Natural killer cell (primary cell): ENCODE data around the gene MORN5. TPM values are rescaled to one million over a fixed set of nuclear protein-coding genes. Genes with fewer than 3 reads are reported as not detected.

Experiments used
- ATAC-seq, 3 donors: fragments of 150-1000 bp in 2 of 3; fragments of 200-7000 bp in 1 of 3; cut with Tn5 transposase; 1 replicate in 1 of 3; 2 replicates in 2 of 3; pipeline ENCODE4 v1.10.0; 2021; ENCODE audit warnings: mild to moderate bottlenecking in 2 of 3, moderate library complexity in 2 of 3
- DNase-seq, 2 donors: peaks; one replicate each; pipeline versions ENCODE4 v3.0.0 to v3.0.0-alpha.2; 2013 to 2021; ENCODE audit warnings: mixed read lengths in 1 of 2
- H3K27ac ChIP-seq: one replicate; pipeline ENCODE4 v1.5.1; 2013; ENCODE audit warnings: mild to moderate bottlenecking, low read length
- H3K27me3 ChIP-seq: one replicate; pipeline ENCODE4 v1.6.1; 2013; ENCODE audit warnings: low read length; ENCODE audit not compliant: control insufficient read depth, insufficient read depth
- H3K36me3 ChIP-seq: one replicate; pipeline ENCODE4 v1.6.1; 2013; ENCODE audit warnings: low read length; ENCODE audit not compliant: control insufficient read depth, insufficient read depth
- H3K4me1 ChIP-seq: one replicate; pipeline ENCODE4 v1.6.1; 2013; ENCODE audit warnings: low read length; ENCODE audit not compliant: control insufficient read depth, insufficient read depth
- H3K4me3 ChIP-seq: one replicate; pipeline ENCODE4 v1.5.1; 2013; ENCODE audit warnings: low read length
- H3K9me3 ChIP-seq: one replicate; pipeline ENCODE4 v1.6.1; 2013; ENCODE audit warnings: low read length; ENCODE audit not compliant: control insufficient read depth, insufficient read depth
- H3K27ac Mint-ChIP-seq, 2 donors: one replicate each; pipeline ENCODE4 v1.8.0; 2022; ENCODE audit warnings: mild to moderate bottlenecking in 2 of 2, mixed read lengths in 2 of 2, moderate library complexity in 1 of 2
- H3K27me3 Mint-ChIP-seq, 2 donors: one replicate each; pipeline ENCODE4 v1.8.0; 2022; ENCODE audit warnings: low read depth in 2 of 2, mixed read lengths in 2 of 2
- H3K36me3 Mint-ChIP-seq: one replicate; pipeline ENCODE4 v1.8.0; 2022; ENCODE audit warnings: mixed read lengths
- H3K4me1 Mint-ChIP-seq, 2 donors: one replicate each; pipeline ENCODE4 v1.8.0; 2022; ENCODE audit warnings: mixed read lengths in 2 of 2
- H3K4me3 Mint-ChIP-seq: one replicate; pipeline ENCODE4 v1.8.0; 2022; ENCODE audit warnings: mild to moderate bottlenecking, moderate library complexity, mixed read lengths
- H3K9me3 Mint-ChIP-seq, 2 donors: one replicate each; pipeline ENCODE4 v1.8.0; 2022; ENCODE audit warnings: mixed read lengths in 2 of 2
- CTCF ChIP-seq: fragments of 200-600 bp; IDR thresholded peaks from one replicate; pipeline ENCODE4 v1.8.0; 2022; ENCODE audit warnings: antibody characterized with exemption
- WGBS: methylation state at CpG from one replicate; pipeline ENCODE4 v1.1.7; 2013; ENCODE audit warnings: missing lambda C conversion rate; ENCODE audit not compliant: insufficient coverage; 5-methylcytosine and 5-hydroxymethylcytosine counted together
- intact Hi-C: fragments of 100-400 bp; cut with micrococcal nuclease; formaldehyde crosslinking; loops from one replicate; pipeline ENCODE4 v1.14.2; 2022
- total RNA-seq, 4 donors: library from RNA; stranded (reverse); fragments of 120-200 nt in 1 of 4; gene quantifications; one replicate each; pipeline versions ENCODE4 v1.2.3 to v1.2.4, GENCODE V29; 2013 to 2022

Gene MORN5
- total RNA-seq, 3 donors from 2014 or later (not counting 1 experiment from before 2014, with no cell fraction given), result not detected

DNA sequence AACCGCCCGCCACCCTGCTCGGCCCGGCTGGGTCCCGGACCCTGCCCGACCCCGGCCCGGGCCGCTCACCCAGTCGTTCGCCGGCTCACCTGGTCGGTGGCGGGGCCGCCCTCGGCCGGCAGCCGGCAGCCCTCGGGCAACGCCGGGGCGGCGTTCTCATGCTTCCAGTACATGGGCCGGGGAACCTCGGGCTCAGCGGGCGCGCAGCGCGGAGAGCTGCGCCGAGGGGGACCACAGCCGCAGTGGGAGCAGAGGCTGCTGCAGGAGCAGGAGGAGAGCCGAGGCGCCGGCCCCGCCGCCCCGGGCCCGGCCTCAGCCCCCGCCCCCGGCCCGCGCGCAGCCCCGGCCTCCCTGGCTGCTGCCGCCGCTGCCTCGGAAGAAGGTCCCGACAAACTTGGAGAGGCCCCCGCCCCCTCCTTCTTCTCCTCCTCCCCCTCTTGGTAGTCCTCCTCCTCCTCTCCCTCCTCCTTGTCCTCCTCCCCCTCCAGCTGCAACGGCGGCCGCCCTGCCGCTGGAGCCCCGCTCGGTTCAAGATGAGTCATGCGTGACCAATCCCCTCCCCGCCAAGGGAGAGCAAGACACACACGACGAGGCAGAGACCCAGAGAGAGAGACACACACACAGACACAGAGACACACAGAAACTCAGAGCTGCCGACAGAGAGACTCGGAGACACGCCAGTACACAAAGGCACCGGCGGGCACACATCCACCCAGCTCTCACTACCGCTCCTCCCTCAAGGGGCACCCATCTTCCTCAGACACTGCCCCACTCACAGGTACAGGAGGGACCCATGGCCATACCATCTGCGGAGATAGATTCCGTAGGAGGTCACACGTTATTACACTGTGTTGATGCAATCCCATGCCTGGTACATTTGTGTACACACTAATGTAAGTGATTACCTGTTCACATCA, 69.1 kb downstream of the MORN5 start, which contains the start of gene LHX6:
Gene LHX6, minus strand, starts transcription at position 390 of the 917 bp plus-strand sequence. Its CDS starts 217 bp downstream, at position 173.
- DNase-seq (no peak), ATAC-seq (peak in 1 of 3 donors; percentile 8)
- H3K27me3 Mint-ChIP-seq, result peaks cover 22 to 28% of the 10 kb centered on the region in 2 donors
- H3K4me3 Mint-ChIP-seq, result no peak within 1 kb of the TSS
- Histone ChIP-seq H3K9me3 (no peaks in the 10 kb centered on the region), H3K4me1 (peaks cover 3% of the 10 kb centered on the region), H3K27ac (no peak within 1 kb of the TSS), H3K36me3 (no peaks in the 10 kb centered on the region), H3K27me3 (peaks cover 15% of the 10 kb centered on the region), H3K4me3 (no peak within 1 kb of the TSS)
- H3K36me3 Mint-ChIP-seq, result no peaks in the 10 kb centered on the region
- no peaks in the 10 kb centered on the region for H3K9me3 Mint-ChIP-seq
- 14% methylated on average over 70 of the region's 70 CpGs for WGBS
- intact Hi-C loops, result no loop called here
- no peak within 1 kb of the TSS for H3K27ac Mint-ChIP-seq
- H3K4me1 Mint-ChIP-seq, result peaks cover 0 to 6% of the 10 kb centered on the region in 2 donors
- no peak for TF ChIP-seq CTCF

DNA sequence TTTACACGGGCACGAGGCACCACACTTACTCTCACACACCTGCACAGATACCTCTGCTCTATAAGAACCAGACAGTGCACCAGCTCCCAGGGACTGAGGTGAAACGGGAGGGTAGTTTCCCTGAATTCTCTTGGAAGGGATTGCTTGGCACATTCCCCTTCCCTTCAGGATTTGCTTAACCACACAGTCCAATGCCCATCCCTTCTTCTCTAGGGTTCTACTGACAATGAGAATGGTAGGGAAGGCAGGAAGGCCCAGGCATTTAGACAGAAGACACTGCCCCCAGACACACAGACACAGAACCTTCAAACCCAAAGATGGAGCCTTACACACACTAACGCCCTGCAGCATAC, 69.8 kb downstream of the MORN5 start:
- ATAC-seq (no peak), DNase-seq (no peak)
- no peak overlapping the region for H3K4me3 ChIP-seq
- no peak overlapping the region for H3K27ac ChIP-seq
- no peaks in the 10 kb centered on the region for H3K9me3 ChIP-seq
- no peaks in the 10 kb centered on the region for H3K9me3 Mint-ChIP-seq
- H3K36me3 Mint-ChIP-seq, result no peaks in the 10 kb centered on the region
- WGBS, result 92% methylated on average over 4 of the region's 4 CpGs
- peaks cover 0 to 3% of the 10 kb centered on the region in 2 donors for H3K4me1 Mint-ChIP-seq
- intact Hi-C loops, result no loop called here
- peaks cover 15% of the 10 kb centered on the region for H3K27me3 ChIP-seq
- no peaks in the 10 kb centered on the region for H3K36me3 ChIP-seq
- no peak overlapping the region for H3K4me3 Mint-ChIP-seq
- no peak for TF ChIP-seq CTCF
- no peak overlapping the region for H3K27ac Mint-ChIP-seq
- peaks cover 23 to 25% of the 10 kb centered on the region in 2 donors for H3K27me3 Mint-ChIP-seq
- H3K4me1 ChIP-seq, result peaks cover 3% of the 10 kb centered on the region

DNA sequence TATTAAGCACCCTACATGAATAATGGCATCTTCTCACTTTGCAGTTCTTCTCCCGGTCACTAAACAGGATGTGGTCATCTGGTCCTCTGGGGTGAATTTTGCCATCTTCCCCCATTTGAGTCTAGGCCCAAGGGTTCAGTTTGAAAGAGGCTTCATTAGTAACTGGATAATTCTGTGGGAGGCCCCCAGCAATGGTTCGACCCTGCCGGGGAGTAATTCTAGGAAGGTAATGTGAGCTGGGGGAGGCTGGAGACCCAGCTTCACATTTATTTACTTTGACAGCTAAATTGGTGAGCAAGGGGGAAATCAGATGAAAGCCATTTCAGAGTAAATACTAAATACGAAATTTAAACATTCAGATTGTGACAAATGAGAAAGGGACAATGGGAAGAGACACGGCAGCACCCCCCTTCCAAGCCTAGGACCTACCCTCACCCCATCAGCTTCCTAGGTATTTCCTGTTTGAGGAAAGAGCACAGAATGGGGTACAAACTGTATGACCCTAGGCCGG, 73.1 kb downstream of the MORN5 start:
- peaks cover 0 to 7% of the 10 kb centered on the region in 2 donors for H3K27me3 Mint-ChIP-seq
- DNase-seq (no peak), ATAC-seq (no peak)
- H3K4me3 ChIP-seq, result no peak overlapping the region
- peaks cover 13% of the 10 kb centered on the region for H3K27me3 ChIP-seq
- H3K27ac ChIP-seq, result no peak overlapping the region
- WGBS, result 86% methylated on average over 4 of the region's 6 CpGs
- no peak overlapping the region for H3K4me3 Mint-ChIP-seq
- no peaks in the 10 kb centered on the region for H3K9me3 ChIP-seq
- no peak overlapping the region for H3K27ac Mint-ChIP-seq
- no peaks in the 10 kb centered on the region for H3K36me3 Mint-ChIP-seq
- intact Hi-C loops, result no loop called here
- H3K9me3 Mint-ChIP-seq, result no peaks in the 10 kb centered on the region
- H3K4me1 Mint-ChIP-seq, result no peaks in the 10 kb centered on the region
- peaks cover 3% of the 10 kb centered on the region for H3K4me1 ChIP-seq
- H3K36me3 ChIP-seq, result no peaks in the 10 kb centered on the region
- no peak for TF ChIP-seq CTCF
